Measurements from ENCODE around the gene ALOX5AP.

- TF ChIP-seq, protein P1, sequence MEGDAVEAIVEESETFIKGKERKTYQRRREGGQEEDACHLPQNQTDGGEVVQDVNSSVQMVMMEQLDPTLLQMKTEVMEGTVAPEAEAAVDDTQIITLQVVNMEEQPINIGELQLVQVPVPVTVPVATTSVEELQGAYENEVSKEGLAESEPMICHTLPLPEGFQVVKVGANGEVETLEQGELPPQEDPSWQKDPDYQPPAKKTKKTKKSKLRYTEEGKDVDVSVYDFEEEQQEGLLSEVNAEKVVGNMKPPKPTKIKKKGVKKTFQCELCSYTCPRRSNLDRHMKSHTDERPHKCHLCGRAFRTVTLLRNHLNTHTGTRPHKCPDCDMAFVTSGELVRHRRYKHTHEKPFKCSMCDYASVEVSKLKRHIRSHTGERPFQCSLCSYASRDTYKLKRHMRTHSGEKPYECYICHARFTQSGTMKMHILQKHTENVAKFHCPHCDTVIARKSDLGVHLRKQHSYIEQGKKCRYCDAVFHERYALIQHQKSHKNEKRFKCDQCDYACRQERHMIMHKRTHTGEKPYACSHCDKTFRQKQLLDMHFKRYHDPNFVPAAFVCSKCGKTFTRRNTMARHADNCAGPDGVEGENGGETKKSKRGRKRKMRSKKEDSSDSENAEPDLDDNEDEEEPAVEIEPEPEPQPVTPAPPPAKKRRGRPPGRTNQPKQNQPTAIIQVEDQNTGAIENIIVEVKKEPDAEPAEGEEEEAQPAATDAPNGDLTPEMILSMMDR (IDR thresholded peaks at IDR 0.05): no peak
- no peak for TF ChIP-seq POLR2A (IDR thresholded peaks at IDR 0.05)
Observed at GRCh38 chr13:30796631-30797601, 61.6 kb downstream of the ALOX5AP start.

Measured in vagina (tissue), 2 donors.